MCF 10A (cell line): ENCODE measurements around the gene TNPO3. TPM values are rescaled to one million over a fixed set of nuclear protein-coding genes. Genes with fewer than 3 reads are reported as not detected.

Source experiments
- BruUV-seq: library from RNA; stranded (reverse); fragments of 400-500 nt; replicated peaks from 2 replicates; lab custom pipeline; 2021; lab: Mats Ljungman, UMichigan
- CTCF ChIA-PET: fragments of 300-600 bp; sonication (Branson Sonifier 250); formaldehyde crosslinking; extraction: SDS; loops from one replicate; lab custom pipeline; 2021; ENCODE audit warnings: antibody characterized with exemption, inconsistent platforms; lab: Yijun Ruan, JAX
- POLR2A ChIA-PET: fragments of 300-600, 350-650 bp; sonication (Branson Sonifier 250); formaldehyde crosslinking; extraction: SDS; loops from one replicate; lab custom pipeline; 2020; ENCODE audit warnings: antibody characterized with exemption, inconsistent platforms; lab: Yijun Ruan, JAX
- DNase-seq: peaks from one replicate; pipeline ENCODE4 v3.0.0-alpha.2; 2018; ENCODE audit not compliant: unreplicated experiment
- H3K27ac Mint-ChIP-seq: one replicate; pipeline ENCODE4 v1.8.0; 2022; ENCODE audit warnings: mild to moderate bottlenecking, low read depth, mixed read lengths; ENCODE audit not compliant: unreplicated experiment
- H3K27me3 Mint-ChIP-seq: one replicate; pipeline ENCODE4 v1.8.0; 2022; ENCODE audit warnings: mixed read lengths; ENCODE audit not compliant: insufficient read depth, unreplicated experiment
- H3K36me3 Mint-ChIP-seq: one replicate; pipeline ENCODE4 v1.8.0; 2022; ENCODE audit warnings: mild to moderate bottlenecking, moderate library complexity, mixed read lengths; ENCODE audit not compliant: insufficient read depth, unreplicated experiment
- H3K4me1 Mint-ChIP-seq: one replicate; pipeline ENCODE4 v1.8.0; 2022; ENCODE audit warnings: mixed read lengths; ENCODE audit not compliant: insufficient read depth, unreplicated experiment
- H3K4me3 Mint-ChIP-seq: one replicate; pipeline ENCODE4 v1.8.0; 2022; ENCODE audit warnings: mild to moderate bottlenecking, moderate library complexity, mixed read lengths; ENCODE audit not compliant: unreplicated experiment
- H3K9me3 Mint-ChIP-seq: one replicate; pipeline ENCODE4 v1.8.0; 2022; ENCODE audit warnings: mixed read lengths; ENCODE audit not compliant: unreplicated experiment
- CTCF ChIP-seq: fragments of 200-600 bp; IDR thresholded peaks from one replicate; pipeline ENCODE4 v1.8.0; 2022; ENCODE audit warnings: antibody characterized with exemption, mild to moderate bottlenecking; ENCODE audit not compliant: unreplicated experiment
- intact Hi-C: fragments of 100-400 bp; cut with micrococcal nuclease; formaldehyde crosslinking; loops from 2 replicates; pipeline ENCODE4 v1.14.1; 2022
- total RNA-seq: library from RNA; stranded (reverse); gene quantifications from 2 replicates; pipeline ENCODE4 v1.2.3, GENCODE V29; 2022

TNPO3 gene
- total RNA-seq, 1 experiment from 2014 or later = 42.3 TPM

GRCh38 chr7:129037585-129037984 lies 17.3 kb downstream of the TNPO3 start:
- CTCF ChIA-PET = no interaction called here
- H3K4me3 Mint-ChIP-seq = no peak overlapping the region
- H3K27me3 Mint-ChIP-seq = no peaks in the 10 kb centered on the region
- POLR2A ChIA-PET = no interaction called here
- TF ChIP-seq CTCF = no peak
- no TSS peak for BruUV-seq
- no peak overlapping the region for H3K27ac Mint-ChIP-seq
- intact Hi-C loops = no loop called here
- H3K4me1 Mint-ChIP-seq = peaks cover 12% of the 10 kb centered on the region
- no peaks in the 10 kb centered on the region for H3K9me3 Mint-ChIP-seq
- DNase-seq = no peak
- peaks cover 37% of the 10 kb centered on the region for H3K36me3 Mint-ChIP-seq

GRCh38 chr7:129032017-129032416 lies 22.9 kb downstream of the TNPO3 start:
- Mint-ChIP-seq H3K9me3 (no peaks in the 10 kb centered on the region), H3K4me1 (no peaks in the 10 kb centered on the region), H3K27ac (no peak overlapping the region), H3K4me3 (no peak overlapping the region), H3K36me3 (peaks cover 34% of the 10 kb centered on the region), H3K27me3 (no peaks in the 10 kb centered on the region)
- TF ChIP-seq CTCF = no peak
- CTCF ChIA-PET = no interaction called here
- intact Hi-C loops = no loop called here
- no TSS peak for BruUV-seq
- no peak for DNase-seq
- POLR2A ChIA-PET = no interaction called here

GRCh38 chr7:129030440-129030839 lies 24.5 kb downstream of the TNPO3 start:
- Mint-ChIP-seq H3K27me3 (no peaks in the 10 kb centered on the region), H3K4me3 (no peak overlapping the region), H3K9me3 (no peaks in the 10 kb centered on the region), H3K36me3 (peaks cover 32% of the 10 kb centered on the region), H3K4me1 (no peaks in the 10 kb centered on the region), H3K27ac (no peak overlapping the region)
- no TSS peak for BruUV-seq
- TF ChIP-seq CTCF = no peak
- no peak for DNase-seq
- CTCF ChIA-PET = interaction anchor here (0.6 kb wide), 1 partner anchor 16 kb away, joined by 4 read pairs; no protein-coding TSS in a partner anchor
- POLR2A ChIA-PET = interaction anchor here (1.0 kb wide), 1 partner anchor 25 kb away, joined by 3 read pairs; no protein-coding TSS in a partner anchor
- intact Hi-C loops = no loop called here

- Mint-ChIP-seq H3K27me3 (no peaks in the 10 kb centered on the region), H3K27ac (no peak overlapping the region), H3K9me3 (no peaks in the 10 kb centered on the region), H3K4me3 (no peak overlapping the region), H3K36me3 (peaks cover 18% of the 10 kb centered on the region), H3K4me1 (peaks cover 12% of the 10 kb centered on the region)
- no peak for TF ChIP-seq CTCF
- DNase-seq = no peak
- CTCF ChIA-PET = interaction anchor here (1.2 to 1.5 kb wide), 2 partner anchors 67 to 139 kb away, joined by 3 read pairs; no protein-coding TSS in a partner anchor
- POLR2A ChIA-PET = interaction anchor here (1.6 to 4.0 kb wide), 2 partner anchors 10 to 30 kb away, joined by 7 to 10 read pairs; no protein-coding TSS in a partner anchor
- intact Hi-C loops = no loop called here
- BruUV-seq = no TSS peak
Measured at GRCh38 chr7:129024125-129024524, 30.8 kb downstream of the TNPO3 start.
